Retinal pigment epithelial cell (primary cell): Measurements from ENCODE around the gene POPDC2.

ENCODE experiments used
- DNase-seq: peaks from one replicate; pipeline ENCODE4 v3.0.0-alpha.2; 2010; ENCODE audit warnings: low read depth
- H3K4me3 ChIP-seq: 2 replicates; pipeline ENCODE4 v1.5.1; 2011; ENCODE audit warnings: mild to moderate bottlenecking, low read length, control low read depth, moderate library complexity
- TF ChIP-seq, protein P1 (sequence below): conservative IDR thresholded peaks from 2 replicates; pipeline ENCODE4 v1.5.1; 2011; ENCODE audit warnings: low read depth, low read length, control low read depth, inconsistent platforms

Gene POPDC2

DNA sequence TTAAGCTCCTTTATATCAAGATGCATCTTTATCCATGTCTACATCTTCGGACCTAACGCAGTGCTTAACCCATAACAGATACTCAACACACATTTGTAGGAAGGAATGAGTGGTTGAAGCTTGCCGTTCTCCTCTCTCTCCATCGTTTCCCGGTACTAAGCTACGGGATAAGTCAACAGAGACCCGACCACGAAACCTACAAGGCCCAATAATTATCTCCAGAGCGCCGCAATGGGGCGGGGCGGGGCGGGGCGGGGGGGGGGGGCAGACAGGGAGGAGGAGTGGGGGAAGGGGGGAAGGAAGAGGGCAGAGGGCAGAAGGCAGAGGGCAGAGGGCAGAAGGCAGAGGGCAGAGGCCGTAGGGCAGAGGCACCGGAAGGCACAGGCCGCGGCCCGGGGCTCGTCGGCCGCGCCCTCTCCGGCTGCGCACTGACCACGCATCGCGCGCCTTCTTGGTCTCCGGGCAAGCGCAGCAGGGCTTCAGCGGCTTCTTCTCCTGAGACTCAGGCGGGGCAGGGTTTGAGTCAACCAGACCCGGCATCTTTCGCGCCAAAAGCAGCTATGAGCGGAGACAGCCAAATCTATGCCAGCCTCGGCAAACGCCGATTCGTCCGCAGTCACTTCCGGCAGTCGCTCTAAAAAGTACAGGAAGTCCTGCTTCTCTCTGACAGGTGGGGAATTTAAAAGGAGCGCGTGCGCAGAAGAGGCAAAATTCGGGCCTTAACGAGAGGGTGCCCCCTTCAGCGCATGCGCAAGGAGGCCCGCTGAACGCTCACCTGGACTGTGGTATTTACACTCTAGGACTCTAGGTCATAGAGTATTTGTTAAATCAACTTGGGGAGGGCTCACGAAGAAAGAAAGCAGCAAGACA is 16.6 kb upstream of the POPDC2 start, which contains the start of gene COX17:
Gene COX17, minus strand, starts transcription at position 636 of the 870 bp plus-strand sequence. Its CDS starts 96 bp downstream, at position 540.
- peak within 1 kb of the TSS; percentile 76 for H3K4me3 ChIP-seq
- peak; percentile 82 for DNase-seq
- TF ChIP-seq, protein P1, sequence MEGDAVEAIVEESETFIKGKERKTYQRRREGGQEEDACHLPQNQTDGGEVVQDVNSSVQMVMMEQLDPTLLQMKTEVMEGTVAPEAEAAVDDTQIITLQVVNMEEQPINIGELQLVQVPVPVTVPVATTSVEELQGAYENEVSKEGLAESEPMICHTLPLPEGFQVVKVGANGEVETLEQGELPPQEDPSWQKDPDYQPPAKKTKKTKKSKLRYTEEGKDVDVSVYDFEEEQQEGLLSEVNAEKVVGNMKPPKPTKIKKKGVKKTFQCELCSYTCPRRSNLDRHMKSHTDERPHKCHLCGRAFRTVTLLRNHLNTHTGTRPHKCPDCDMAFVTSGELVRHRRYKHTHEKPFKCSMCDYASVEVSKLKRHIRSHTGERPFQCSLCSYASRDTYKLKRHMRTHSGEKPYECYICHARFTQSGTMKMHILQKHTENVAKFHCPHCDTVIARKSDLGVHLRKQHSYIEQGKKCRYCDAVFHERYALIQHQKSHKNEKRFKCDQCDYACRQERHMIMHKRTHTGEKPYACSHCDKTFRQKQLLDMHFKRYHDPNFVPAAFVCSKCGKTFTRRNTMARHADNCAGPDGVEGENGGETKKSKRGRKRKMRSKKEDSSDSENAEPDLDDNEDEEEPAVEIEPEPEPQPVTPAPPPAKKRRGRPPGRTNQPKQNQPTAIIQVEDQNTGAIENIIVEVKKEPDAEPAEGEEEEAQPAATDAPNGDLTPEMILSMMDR = no peak

DNA sequence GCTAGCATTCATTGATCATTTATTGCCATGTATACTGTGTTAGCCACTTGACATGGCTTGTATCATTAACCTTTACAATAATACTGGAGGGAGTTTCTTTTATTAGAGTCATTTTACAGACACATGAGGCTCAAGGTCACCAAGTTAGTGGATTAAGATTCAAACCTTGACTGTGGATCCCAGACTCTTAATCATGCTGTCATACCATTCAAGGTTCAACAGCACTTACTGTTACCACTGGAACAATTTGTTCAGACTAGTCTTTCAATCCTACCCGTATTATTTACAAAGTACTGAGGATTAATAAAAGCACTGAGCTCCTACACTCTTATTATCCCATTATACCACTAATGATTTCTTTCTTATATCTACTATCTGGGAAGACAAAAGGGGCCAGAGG is 15.6 kb upstream of the POPDC2 start:
- TF ChIP-seq, protein P1 = no peak
- DNase-seq = no peak
- peak overlapping the region; percentile 76 for H3K4me3 ChIP-seq

DNA sequence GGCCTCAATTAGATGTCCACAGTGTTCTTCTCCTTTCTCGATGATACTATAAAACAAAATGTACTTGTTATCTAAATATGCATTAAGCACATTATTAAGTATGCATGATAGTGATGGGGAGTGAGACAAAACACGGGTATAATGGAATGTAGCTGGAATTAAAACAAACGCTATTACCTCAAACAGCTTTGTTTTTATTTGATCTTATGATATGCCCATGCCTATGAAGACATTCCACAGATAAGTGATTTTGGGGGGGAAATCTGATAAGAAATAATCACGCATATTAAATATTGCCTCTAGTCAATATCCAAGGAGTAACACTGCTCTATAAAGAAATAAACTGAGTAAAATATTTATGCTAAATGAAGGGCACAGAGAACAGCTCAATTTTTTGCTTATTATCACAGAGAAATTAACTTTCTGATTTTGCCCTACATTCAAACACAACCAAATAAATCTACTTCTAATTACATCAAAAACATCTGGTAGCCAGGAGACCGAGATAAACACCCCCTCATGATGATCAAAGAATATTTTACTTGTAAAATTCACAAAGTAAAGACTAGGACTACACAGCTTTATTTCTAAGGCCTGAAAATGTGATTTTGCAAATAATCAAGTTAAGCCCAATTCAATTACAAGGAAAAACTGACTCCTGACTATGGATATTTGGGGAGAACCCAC is 14.9 kb upstream of the POPDC2 start:
- H3K4me3 ChIP-seq = peak overlapping the region; percentile 76
- TF ChIP-seq, protein P1 = no peak
- no peak for DNase-seq

DNA sequence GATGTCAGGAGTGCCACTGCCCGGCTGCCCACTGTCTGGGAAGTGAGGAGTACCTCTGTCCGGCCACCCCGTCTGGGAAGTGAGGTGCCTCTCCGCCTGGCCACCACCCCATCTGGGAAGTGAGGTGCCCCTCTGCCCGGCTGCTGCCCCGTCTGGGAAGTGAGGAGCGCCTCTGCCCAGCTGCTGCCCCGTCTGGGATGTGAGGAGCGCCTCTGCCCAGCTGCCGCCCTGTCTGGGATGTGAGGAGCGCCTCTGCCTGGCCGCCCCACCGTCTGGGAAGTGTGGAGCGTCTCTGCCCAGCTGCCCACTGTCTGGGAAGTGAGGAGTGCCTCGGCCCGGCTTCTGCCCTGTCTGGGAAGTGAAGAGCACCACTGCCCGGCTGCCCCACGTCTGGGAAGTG is 13.5 kb upstream of the POPDC2 start:
- no peak for DNase-seq
- TF ChIP-seq, protein P1 = no peak
- no peak overlapping the region for H3K4me3 ChIP-seq

DNA sequence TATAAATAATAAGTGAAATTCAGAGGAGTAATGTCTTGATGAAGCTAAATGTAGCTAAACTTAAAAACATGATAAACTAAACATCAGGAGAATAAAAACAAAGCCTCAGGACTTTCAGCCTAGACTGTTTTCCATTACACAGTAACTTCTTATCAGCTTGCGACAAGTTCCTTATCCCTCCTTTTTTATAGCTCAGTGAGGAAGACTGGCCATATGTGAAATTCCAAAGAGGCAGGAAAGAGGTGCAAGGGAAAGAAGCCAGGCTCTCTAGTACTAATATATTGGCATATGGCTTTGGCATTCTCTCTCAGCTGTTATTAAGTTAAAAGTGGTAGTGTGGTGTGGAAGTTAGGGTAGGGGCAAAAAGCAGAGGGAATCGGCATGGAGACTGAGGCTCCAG is 12.4 kb upstream of the POPDC2 start:
- DNase-seq = no peak
- TF ChIP-seq, protein P1 = no peak
- no peak overlapping the region for H3K4me3 ChIP-seq

DNA sequence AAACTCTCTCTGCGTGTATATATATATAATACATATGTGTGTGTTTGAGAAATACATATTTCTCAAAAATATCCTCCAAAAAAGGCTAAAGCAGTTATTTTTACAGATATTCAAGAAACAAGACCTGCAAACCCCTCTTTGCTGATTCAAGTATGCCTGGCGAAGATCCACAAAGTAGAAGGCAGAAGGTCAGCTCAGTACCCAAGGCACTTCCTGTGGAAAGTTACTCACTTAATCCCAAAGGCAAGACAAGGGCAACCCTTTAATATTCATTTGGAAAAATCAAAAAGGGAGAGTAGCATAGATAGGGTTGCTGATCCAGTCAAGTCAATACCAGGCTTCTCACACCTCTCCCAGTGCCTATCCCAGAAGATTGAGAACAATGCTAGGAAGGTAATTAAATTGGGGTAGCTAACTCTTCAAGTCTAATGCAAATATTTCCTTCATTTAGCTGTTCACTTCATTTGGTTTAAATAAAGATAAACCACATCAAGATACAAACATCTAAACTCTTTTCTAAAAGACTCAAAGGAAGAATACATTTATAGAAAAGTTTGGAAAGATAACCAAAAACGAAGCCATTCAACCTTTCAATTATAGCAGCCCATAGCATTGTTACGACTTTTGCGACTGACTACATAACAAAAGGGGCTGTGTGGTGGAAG is 9.6 kb upstream of the POPDC2 start:
- no peak for DNase-seq
- H3K4me3 ChIP-seq = no peak overlapping the region
- TF ChIP-seq, protein P1 = no peak
